Nucleus accumbens (tissue), 56 donors: ENCODE data around the gene LRRC8B.

ENCODE experiments used
- DNase-seq, 56 donors: peaks; one replicate each; lab custom pipeline; 2025; lab: John Stamatoyannopoulos, UW

The LRRC8B gene

DNA sequence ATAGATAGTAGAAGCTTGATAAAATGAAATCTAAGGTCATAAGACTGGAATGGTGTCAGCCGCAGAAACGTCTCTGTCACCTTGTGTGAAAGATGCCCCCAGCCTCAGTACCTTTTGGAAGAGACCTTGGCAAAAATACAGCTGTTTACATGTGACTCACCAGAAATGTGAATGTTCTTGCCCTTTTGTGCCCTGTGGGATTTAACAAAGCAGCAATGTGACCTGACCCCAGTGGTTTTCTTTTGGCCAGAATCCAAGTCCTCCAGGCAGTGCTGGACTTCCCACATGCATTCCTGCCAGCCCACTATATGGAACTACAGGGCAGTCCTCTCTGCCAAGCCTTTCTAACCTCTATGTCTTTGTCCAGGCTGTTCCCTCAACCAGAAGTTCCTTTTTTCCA, 81.1 kb downstream of the LRRC8B start:
- no peak for DNase-seq

DNA sequence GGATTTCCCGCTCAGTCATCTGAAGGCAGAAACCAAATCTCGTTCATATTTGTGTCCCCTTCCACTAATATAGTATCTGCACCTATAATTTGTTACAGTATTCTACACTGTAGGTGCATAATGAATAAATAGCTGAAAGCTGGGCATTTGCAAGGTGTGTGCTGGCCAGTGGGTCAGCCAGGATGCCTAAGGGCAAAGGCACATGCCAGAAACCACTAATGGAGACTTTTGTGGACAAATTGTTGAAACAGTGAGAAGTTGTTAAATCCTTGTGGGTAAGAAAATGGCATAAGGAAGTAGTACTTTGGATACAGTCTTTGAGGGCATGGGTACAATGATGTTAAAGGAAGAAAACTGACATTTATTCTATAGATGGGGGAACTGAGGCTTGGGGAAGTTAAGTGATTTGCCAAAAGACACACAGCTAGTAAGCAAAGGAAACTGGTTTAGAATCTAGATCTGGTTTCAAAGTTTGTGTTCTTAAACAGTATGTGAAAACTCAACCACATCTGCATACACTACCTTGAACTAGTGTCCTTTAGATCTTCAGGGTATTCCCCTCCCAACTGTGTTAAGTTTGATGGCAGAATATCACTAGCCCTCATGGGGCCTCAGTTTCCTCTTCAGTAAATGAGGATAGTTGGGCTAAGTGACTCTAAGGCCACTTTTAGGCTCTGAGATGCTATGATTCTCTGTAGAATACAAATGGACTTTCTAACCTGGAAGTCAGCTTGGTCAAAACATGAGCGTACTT, 81.8 kb downstream of the LRRC8B start:
- DNase-seq = no peak

GRCh38 chr1:89607156-89607555, 82.5 kb downstream of the LRRC8B start:
- no peak for DNase-seq

- no peak for DNase-seq
These were observed 83.1 kb downstream of the LRRC8B start for GRCh38 chr1:89607586-89608318.

- no peak for DNase-seq
These were observed 83.8 kb downstream of the LRRC8B start for GRCh38 chr1:89608319-89608983.

DNA sequence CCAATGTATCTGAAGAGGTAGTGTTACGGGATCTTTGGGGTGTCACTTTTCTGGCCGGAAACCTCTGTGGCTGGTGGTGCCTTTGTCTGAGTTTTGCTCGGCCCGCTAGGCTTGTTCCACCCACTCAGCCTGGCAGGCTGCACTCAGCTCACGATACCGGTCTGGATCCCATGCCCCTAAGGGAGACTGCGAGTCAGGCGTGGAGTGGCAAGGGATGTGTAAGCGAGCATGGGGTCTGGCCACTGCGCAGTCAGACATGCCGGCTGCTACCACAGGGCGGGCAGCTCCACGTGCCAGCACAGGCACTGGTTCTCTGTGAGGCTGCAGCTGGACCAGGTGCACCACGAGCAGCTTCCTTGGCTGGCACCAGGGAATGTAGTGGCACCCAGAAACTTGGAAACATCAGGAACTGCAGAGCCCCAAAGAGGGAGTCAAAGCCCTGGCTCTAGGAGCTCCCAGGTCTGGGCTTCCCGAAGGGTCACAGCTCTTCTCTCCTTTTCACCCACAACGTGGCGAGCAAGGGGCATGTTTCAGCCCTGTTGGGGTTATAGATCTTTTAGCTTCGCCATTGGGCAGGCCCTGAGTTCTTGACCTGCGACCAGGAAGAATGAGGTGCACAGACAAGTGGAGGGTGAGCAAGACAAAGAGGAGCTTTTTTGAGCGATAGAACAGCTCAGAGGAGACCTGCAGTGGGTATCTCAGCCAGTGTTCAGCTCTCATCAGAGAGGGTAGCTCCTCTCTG, 84.5 kb downstream of the LRRC8B start:
- DNase-seq = no peak

DNA sequence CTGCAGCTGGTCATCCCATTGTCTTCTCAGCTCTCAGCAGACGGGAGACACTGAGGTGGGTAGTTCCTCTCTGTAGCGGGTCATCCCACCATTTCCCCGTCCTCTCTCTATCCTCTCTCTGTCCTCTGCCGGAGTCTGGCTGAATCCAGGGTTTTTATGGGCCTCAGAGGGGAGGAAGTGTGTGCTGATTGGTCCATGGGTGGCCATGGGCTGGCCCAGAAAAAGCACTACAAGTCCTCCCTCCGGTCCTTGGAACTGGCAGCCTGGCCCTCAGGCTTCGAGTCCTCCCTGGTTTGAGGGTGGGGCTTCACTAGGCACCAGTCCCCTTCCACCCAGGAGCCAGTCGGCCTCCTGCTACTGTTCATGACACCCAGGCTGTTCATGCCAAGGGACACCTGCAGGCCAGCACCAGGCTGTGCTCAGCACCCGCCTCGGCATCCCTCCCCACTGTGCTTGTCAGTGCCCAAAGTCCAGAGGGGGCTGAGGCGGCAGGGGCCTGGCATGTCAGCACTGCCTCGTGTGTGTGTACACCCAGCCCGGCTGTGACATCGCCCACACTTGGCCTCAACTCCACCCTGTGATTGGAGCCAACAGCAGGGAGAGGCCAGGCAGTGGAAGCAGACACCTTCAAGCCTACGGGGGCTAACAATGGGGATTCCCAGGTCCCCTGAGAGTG, 85.3 kb downstream of the LRRC8B start:
- DNase-seq = peak in 14 of 56 donors; percentile 10 to 55 (median 32)

DNA sequence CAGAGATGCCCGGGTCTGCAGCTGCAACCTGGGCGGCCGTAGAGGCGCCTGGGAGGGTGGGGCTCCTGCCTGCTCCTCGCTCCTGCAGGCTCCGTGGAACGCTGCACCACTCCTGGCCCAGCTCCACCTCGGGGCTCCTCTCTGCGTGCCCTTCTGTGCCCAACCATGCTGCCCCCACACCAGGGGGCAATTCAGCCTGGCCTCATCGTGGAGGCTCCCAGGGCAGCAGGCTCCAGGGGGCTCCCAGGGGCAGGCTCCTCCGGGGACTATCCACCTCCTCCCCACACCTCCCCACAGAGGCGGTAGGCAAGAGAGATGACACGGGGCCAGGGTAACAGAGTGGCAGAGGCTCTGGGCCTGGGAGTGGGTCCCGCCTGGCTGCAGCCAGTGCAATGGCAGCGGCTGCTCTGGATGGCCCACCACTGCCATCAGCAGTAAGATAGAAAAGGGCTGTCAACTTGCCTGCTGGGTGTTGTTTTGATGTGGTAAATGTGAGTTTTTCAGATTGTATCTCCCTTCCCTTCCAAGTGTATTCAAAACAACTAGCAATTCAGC, 85.9 kb downstream of the LRRC8B start:
- no peak for DNase-seq

GRCh38 chr1:89611721-89612120, 87.1 kb downstream of the LRRC8B start:
- no peak for DNase-seq

DNA sequence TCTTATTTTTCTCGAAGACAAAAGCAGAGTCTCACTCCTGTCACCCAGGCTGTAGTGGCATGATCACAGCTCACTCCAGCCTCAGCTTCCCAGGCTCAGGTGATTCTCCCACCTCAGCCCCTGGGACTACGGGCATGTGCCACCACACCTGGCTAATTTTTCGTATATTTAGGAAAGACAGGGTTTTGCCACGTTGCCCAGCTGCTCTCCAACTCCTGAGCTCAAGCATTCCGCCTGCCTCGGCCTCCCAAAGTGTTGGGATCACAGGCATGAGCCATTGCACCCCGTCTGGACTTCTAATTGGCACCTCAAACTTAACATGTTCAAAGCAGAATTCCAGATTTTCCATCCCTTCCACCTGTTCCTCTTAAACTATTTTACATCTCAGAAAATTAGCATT, 89.3 kb downstream of the LRRC8B start:
- DNase-seq = no peak

- peak in 4 of 56 donors; percentile 13 to 25 (median 16) for DNase-seq
These were observed 91.3 kb downstream of the LRRC8B start for GRCh38 chr1:89615676-89616598.

GRCh38 chr1:89616844-89617627, 92.4 kb downstream of the LRRC8B start:
- DNase-seq = no peak

DNA sequence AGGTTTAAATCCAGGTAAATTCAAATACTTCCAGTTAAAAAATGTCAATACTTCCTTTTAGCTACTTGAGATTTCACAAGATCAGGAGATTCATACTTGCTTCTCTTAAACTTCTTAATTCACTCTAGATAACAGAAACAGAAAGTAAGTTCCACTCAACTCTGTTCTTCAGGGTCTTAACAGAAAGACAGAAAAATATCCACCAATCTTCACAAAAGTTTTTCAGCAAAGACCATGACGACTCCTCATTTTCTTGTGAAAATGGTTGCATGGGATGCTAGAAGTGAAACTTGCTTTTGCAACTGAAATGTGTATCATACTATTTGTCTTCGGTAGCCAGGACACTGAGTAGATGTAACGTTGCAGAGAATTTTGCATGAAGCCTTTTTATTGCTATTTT, 96.0 kb downstream of the LRRC8B start:
- no peak for DNase-seq

GRCh38 chr1:89622895-89623294, 98.3 kb downstream of the LRRC8B start:
- no peak for DNase-seq

DNA sequence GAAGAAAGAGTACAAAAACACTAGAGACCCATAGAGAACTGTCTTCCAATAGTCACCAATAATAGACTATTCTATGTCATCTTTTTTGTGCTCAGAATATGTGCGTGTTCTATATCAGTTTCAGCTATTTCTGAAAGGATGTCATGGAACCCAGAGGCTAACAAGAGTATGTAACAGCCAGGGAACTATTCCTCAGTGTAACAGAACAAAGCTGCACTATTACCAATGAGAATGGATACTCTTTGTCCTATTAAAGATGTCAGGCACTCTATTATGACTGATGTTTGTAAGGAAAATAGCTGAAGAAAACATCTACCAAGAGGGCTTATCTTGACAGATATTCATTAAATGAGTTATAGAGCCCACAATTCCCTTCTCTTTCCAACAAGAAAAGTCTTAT, 99.7 kb downstream of the LRRC8B start:
- DNase-seq = no peak

DNA sequence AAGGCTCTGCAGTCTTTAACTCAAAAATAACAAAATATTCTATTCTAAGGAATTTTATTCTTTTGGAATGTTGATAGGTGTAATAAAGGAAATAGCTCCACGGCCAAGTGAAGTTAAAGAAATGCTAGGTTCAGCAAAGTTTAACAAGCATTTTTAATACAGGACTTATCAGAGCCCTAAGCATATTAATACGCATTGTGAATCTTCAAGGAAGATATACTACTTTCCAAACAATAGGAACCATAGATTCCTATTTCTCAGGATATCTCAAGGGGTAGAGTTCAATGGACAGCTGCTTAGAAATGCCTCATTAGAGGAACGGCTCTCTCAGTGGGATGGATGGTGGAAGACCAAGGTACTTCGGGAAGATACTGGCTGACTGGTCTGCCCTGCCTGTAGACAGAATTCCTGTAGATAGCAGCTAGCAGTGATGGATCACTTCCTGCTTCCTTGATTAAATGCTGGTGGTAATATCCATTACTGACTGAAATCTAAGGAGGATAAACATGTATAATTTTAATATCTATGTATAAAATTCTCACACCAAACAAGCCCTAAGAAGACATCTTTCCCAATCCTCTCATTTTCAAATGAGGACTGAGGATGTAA, 100.2 kb downstream of the LRRC8B start:
- no peak for DNase-seq

- DNase-seq = no peak
These were observed 103.0 kb downstream of the LRRC8B start for GRCh38 chr1:89627596-89627962.

GRCh38 chr1:89629146-89629545, 104.5 kb downstream of the LRRC8B start:
- no peak for DNase-seq
